Measurements from ENCODE around the gene CDC123. TPM values are rescaled to one million over a fixed set of nuclear protein-coding genes. Genes with fewer than 3 reads are reported as not detected.

Gene CDC123
- total and polyA plus RNA-seq, 2 experiments from 2014 or later = 158 to 179 TPM

DNA sequence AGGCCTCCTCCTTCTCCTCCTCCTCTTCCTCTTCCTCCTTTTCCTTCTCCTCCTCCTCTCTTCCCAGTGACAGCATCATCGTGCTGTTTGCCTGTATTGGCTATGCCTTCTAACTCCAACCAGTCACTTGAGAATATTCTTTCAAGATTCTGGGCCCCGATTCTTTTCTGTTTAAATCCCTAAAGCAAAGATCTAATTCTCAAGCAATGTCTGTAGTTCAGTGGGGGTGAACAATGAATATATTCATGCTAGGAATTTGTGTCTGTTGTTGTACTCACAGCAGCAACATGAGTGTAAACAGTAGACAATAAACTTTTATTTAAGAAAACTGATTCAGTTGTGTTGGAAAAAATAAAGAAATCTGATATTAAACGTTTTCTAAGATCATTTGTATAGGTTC lies 31.0 kb upstream of the CDC123 start (continued):
- TF ChIP-seq, protein P1, sequence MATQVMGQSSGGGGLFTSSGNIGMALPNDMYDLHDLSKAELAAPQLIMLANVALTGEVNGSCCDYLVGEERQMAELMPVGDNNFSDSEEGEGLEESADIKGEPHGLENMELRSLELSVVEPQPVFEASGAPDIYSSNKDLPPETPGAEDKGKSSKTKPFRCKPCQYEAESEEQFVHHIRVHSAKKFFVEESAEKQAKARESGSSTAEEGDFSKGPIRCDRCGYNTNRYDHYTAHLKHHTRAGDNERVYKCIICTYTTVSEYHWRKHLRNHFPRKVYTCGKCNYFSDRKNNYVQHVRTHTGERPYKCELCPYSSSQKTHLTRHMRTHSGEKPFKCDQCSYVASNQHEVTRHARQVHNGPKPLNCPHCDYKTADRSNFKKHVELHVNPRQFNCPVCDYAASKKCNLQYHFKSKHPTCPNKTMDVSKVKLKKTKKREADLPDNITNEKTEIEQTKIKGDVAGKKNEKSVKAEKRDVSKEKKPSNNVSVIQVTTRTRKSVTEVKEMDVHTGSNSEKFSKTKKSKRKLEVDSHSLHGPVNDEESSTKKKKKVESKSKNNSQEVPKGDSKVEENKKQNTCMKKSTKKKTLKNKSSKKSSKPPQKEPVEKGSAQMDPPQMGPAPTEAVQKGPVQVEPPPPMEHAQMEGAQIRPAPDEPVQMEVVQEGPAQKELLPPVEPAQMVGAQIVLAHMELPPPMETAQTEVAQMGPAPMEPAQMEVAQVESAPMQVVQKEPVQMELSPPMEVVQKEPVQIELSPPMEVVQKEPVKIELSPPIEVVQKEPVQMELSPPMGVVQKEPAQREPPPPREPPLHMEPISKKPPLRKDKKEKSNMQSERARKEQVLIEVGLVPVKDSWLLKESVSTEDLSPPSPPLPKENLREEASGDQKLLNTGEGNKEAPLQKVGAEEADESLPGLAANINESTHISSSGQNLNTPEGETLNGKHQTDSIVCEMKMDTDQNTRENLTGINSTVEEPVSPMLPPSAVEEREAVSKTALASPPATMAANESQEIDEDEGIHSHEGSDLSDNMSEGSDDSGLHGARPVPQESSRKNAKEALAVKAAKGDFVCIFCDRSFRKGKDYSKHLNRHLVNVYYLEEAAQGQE (IDR thresholded peaks at IDR 0.05; ENCODE audit: unreplicated experiment) = no peak
- no peak for TF ChIP-seq ZNF114 (CRISPR knock-in tag; IDR thresholded peaks at IDR 0.05)
- TF ChIP-seq EZH2phosphoT487 (IDR thresholded peaks at IDR 0.05; ENCODE audit: unreplicated experiment) = no peak
- no peak for TF ChIP-seq POLR2AphosphoS5 (IDR thresholded peaks at IDR 0.05; ENCODE audit: low read depth)
- TF ChIP-seq, protein P2, sequence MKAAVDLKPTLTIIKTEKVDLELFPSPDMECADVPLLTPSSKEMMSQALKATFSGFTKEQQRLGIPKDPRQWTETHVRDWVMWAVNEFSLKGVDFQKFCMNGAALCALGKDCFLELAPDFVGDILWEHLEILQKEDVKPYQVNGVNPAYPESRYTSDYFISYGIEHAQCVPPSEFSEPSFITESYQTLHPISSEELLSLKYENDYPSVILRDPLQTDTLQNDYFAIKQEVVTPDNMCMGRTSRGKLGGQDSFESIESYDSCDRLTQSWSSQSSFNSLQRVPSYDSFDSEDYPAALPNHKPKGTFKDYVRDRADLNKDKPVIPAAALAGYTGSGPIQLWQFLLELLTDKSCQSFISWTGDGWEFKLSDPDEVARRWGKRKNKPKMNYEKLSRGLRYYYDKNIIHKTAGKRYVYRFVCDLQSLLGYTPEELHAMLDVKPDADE (IDR thresholded peaks at IDR 0.05) = no peak

DNA sequence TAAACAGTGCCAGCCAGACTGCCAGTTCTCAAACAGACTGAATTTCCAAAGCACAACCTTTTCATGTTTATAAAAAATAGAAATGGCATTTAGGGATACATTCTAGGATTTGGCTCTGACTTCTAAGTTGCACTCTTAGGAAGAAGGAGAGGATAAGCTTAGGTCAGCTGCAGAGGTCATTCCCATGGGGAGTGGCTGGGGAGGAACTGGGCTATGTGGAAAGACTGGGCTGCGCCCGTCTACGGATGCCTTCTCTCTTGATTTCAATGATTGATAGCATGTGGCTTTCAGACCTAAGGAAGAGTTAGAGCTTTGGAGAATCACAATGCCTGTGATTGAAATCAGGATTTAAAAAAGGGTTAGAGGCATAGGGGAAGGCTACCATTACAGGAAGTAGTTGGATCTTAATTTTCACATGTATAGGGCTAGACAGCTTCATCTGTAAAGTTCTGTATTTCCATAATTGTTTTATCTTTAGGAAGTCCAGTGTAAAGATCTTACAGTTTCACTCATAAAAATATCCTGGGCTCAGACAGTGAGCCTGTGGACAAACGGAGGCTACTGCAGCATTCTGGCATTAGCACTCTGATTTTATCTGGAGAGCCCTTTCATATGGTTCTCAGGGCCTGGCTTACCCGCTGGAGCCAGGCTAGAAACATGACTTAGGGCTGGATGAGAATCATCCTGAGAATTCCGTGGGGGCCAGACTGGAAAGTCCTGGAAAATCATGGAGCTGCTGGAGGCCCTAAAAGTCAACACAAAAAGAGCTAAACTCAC lies 29.8 kb upstream of the CDC123 start:
- H3K9me3 Mint-ChIP-seq = no peaks in the 10 kb centered on the region
- H3K4me1 ChIP-seq (ENCODE audit: insufficient read depth) = no peaks in the 10 kb centered on the region
- H2AFZ ChIP-seq = no peak overlapping the region
- no peak overlapping the region for H3K4me3 ChIP-seq
- ATAC-seq (no peak), DNase-seq (ENCODE audit: low spot score) (no peak)
- H3K27me3 ChIP-seq (ENCODE audit: insufficient read depth) = no peaks in the 10 kb centered on the region
- H3K27me3 Mint-ChIP-seq (ENCODE audit: insufficient read depth, low read depth, poor library complexity) = no peaks in the 10 kb centered on the region
- no peaks in the 10 kb centered on the region for H3K4me1 Mint-ChIP-seq
- no peak overlapping the region for H3K4me3 Mint-ChIP-seq
- no peaks in the 10 kb centered on the region for H3K9me2 ChIP-seq (ENCODE audit: insufficient read depth)
- H3K27ac ChIP-seq (ENCODE audit: low read depth) = no peak overlapping the region
- 0 out of 2 replicates have a peak, but pooled peaks cover 3% of the 10 kb centered on the region for H4K20me1 ChIP-seq (replicated peaks; ENCODE audit: insufficient read depth)
- H3K36me3 ChIP-seq (ENCODE audit: insufficient read depth) = peaks cover 24% of the 10 kb centered on the region
- H3K27ac Mint-ChIP-seq = no peak overlapping the region
- no peak overlapping the region for H3K4me2 ChIP-seq
- H3F3A ChIP-seq (replicated peaks; ENCODE audit: low read depth) = no peaks in the 10 kb centered on the region; the same call in 1 of the 2 replicates
- H3K79me2 ChIP-seq (replicated peaks; ENCODE audit: insufficient read depth) = no peaks in the 10 kb centered on the region
- H3K36me3 Mint-ChIP-seq (ENCODE audit: low read depth) = peaks cover 36% of the 10 kb centered on the region
- TF ChIP-seq ZNF331 (CRISPR knock-in tag; IDR thresholded peaks at IDR 0.05; ENCODE audit: low read depth) = no peak
- TF ChIP-seq, protein P2 (IDR thresholded peaks at IDR 0.05) = no peak
- TF ChIP-seq, protein P3, sequence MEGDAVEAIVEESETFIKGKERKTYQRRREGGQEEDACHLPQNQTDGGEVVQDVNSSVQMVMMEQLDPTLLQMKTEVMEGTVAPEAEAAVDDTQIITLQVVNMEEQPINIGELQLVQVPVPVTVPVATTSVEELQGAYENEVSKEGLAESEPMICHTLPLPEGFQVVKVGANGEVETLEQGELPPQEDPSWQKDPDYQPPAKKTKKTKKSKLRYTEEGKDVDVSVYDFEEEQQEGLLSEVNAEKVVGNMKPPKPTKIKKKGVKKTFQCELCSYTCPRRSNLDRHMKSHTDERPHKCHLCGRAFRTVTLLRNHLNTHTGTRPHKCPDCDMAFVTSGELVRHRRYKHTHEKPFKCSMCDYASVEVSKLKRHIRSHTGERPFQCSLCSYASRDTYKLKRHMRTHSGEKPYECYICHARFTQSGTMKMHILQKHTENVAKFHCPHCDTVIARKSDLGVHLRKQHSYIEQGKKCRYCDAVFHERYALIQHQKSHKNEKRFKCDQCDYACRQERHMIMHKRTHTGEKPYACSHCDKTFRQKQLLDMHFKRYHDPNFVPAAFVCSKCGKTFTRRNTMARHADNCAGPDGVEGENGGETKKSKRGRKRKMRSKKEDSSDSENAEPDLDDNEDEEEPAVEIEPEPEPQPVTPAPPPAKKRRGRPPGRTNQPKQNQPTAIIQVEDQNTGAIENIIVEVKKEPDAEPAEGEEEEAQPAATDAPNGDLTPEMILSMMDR (conservative IDR thresholded peaks at IDR 0.05; ENCODE audit: low read depth in 2 of 2) = no peak
- TF ChIP-seq EZH2phosphoT487 (IDR thresholded peaks at IDR 0.05; ENCODE audit: unreplicated experiment) = no peak
- TF ChIP-seq STAT1 (IDR thresholded peaks at IDR 0.05; ENCODE audit: unreplicated experiment) = no peak
- TF ChIP-seq, protein P1 (IDR thresholded peaks at IDR 0.05; ENCODE audit: unreplicated experiment) = no peak
- no peak for TF ChIP-seq JUNB (IDR thresholded peaks at IDR 0.05; ENCODE audit: unreplicated experiment)
- no peak for TF ChIP-seq CREB1 (CRISPR knock-in tag; IDR thresholded peaks at IDR 0.05; ENCODE audit: low read depth)
- TF ChIP-seq ZNF114 (CRISPR knock-in tag; IDR thresholded peaks at IDR 0.05) = no peak

All from GM23338 (cell line).